PC-9 (cell line): Measurements from ENCODE around the gene ANKRD35.

ENCODE experiments used
- EZH2 ChIP-seq: fragments of 200-600 bp; sonication (generic); IDR thresholded peaks from 2 replicates; pipeline ENCODE4 v1.8.0; 2017; ENCODE audit warnings: antibody characterized with exemption, low read depth
- TF ChIP-seq, protein P1 (sequence below): fragments of 200-600 bp; sonication (generic); conservative IDR thresholded peaks from 2 replicates; pipeline ENCODE4 v1.6.1; 2017; ENCODE audit warnings: mixed run types, antibody characterized with exemption, mild to moderate bottlenecking, moderate library complexity

DNA sequence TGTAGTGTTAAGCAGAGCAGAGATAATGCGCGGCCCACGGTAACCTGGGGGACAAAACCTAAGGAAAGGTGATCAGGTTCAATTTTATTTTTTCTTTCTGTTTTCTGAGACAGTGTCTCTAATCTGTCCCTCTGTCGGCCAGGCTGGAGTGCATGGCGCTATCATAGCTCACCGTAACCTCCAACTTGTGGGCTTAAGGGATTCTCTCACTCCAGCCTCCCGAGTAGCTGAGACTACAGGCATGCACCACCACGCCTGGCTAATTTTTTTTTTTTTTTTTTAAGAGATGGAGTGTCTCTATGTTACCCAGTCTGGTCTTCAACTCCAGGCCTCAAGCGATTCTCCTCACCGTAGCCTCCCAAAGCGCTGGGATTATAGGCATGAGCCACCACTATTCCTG is 724 bp upstream of the ANKRD35 start:
- TF ChIP-seq, protein P1, sequence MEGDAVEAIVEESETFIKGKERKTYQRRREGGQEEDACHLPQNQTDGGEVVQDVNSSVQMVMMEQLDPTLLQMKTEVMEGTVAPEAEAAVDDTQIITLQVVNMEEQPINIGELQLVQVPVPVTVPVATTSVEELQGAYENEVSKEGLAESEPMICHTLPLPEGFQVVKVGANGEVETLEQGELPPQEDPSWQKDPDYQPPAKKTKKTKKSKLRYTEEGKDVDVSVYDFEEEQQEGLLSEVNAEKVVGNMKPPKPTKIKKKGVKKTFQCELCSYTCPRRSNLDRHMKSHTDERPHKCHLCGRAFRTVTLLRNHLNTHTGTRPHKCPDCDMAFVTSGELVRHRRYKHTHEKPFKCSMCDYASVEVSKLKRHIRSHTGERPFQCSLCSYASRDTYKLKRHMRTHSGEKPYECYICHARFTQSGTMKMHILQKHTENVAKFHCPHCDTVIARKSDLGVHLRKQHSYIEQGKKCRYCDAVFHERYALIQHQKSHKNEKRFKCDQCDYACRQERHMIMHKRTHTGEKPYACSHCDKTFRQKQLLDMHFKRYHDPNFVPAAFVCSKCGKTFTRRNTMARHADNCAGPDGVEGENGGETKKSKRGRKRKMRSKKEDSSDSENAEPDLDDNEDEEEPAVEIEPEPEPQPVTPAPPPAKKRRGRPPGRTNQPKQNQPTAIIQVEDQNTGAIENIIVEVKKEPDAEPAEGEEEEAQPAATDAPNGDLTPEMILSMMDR = no peak
- no peak for TF ChIP-seq EZH2
